Glomerular visceral epithelial cell (primary cell): ENCODE measurements around the gene ZFPM1.

Source experiments
- DNase-seq: peaks from one replicate; pipeline ENCODE4 v3.0.0-alpha.2; 2016; ENCODE audit errors: extremely low spot score

Gene ZFPM1

GRCh38 chr16:88434353-88434690 lies 18.8 kb upstream of the ZFPM1 start:
- DNase-seq, result no peak

GRCh38 chr16:88434746-88435145 lies 18.3 kb upstream of the ZFPM1 start:
- no peak for DNase-seq

GRCh38 chr16:88435437-88436355 lies 17.4 kb upstream of the ZFPM1 start:
- no peak for DNase-seq

GRCh38 chr16:88436796-88437195 lies 16.3 kb upstream of the ZFPM1 start:
- DNase-seq, result no peak

GRCh38 chr16:88437367-88437964 lies 15.6 kb upstream of the ZFPM1 start:
- peak; percentile 29 for DNase-seq

GRCh38 chr16:88438084-88438870 lies 14.8 kb upstream of the ZFPM1 start:
- no peak for DNase-seq

GRCh38 chr16:88439016-88439415 lies 14.1 kb upstream of the ZFPM1 start:
- DNase-seq, result no peak

- DNase-seq, result no peak
Observed at GRCh38 chr16:88439706-88440105, 13.4 kb upstream of the ZFPM1 start.

GRCh38 chr16:88440111-88440510 lies 13.0 kb upstream of the ZFPM1 start:
- no peak for DNase-seq

- DNase-seq, result no peak
Observed at GRCh38 chr16:88440686-88441405, 12.2 kb upstream of the ZFPM1 start.

- no peak for DNase-seq
Observed at GRCh38 chr16:88441460-88441859, 11.6 kb upstream of the ZFPM1 start.

GRCh38 chr16:88442383-88442726 lies 10.7 kb upstream of the ZFPM1 start:
- DNase-seq, result no peak

- peak; percentile 74 for DNase-seq
Observed at GRCh38 chr16:88442727-88443576, 10.1 kb upstream of the ZFPM1 start.

- DNase-seq, result no peak
Observed at GRCh38 chr16:88444826-88445582, 8.1 kb upstream of the ZFPM1 start.

GRCh38 chr16:88445583-88445960 lies 7.5 kb upstream of the ZFPM1 start:
- DNase-seq, result no peak

GRCh38 chr16:88446061-88446460 lies 7.0 kb upstream of the ZFPM1 start:
- no peak for DNase-seq

GRCh38 chr16:88446736-88447135 lies 6.3 kb upstream of the ZFPM1 start:
- no peak for DNase-seq

GRCh38 chr16:88447881-88448280 lies 5.2 kb upstream of the ZFPM1 start:
- DNase-seq, result no peak

- DNase-seq, result no peak
Observed at GRCh38 chr16:88448461-88449266, 4.4 kb upstream of the ZFPM1 start.

- no peak for DNase-seq
Observed at GRCh38 chr16:88449267-88449561, 3.9 kb upstream of the ZFPM1 start.
